ENCODE results near the gene ZNF582. TPM values are rescaled to one million over a fixed set of nuclear protein-coding genes. Genes with fewer than 3 reads are reported as not detected.
"Not testable (repeated sequence)": the region's sequence is repeated elsewhere in the genome, so short reads cannot be mapped to it uniquely, and the experiment has no call there.

Gene ZNF582
- total RNA-seq, 1 experiment from 2014 or later, result 1.8 TPM

DNA sequence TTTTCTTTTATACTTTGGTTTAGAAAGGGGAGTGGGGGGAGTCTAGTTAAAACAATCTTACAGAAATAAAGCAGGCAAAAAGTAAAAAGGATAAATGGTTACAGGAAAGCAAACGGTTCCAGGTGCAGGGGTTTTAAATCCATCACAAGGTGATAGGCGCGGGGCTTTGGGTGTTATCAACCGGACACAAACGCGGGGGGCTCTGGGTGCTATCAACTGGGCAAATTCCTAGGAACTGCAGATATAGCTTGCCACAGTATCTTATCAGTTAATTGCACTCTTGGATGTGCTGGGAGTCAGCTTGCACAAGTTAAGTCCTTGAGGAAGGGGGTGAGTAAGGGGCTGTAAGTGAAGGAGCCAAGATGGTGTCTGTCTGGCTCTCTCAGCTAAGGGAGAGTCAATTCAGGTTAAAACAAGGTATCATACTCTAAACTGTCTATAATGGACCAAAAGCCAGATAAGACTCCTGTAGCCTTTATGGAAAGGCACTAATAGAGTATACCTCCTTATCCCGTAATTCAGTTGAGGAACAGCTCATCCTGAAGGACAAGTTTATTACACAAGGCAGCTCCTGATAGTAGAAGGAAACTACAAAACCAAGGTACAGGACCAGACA, 46.1 kb downstream of the ZNF582 start:
- peaks cover 10% of the 10 kb centered on the region; the same call in 1 of the 2 replicates for H3K9me3 ChIP-seq (ENCODE audit: insufficient read depth, low read depth)
- H3K4me2 ChIP-seq, result no peak overlapping the region
- H3K9me2 ChIP-seq (ENCODE audit: insufficient read depth), result no peaks in the 10 kb centered on the region
- H3F3A ChIP-seq (ENCODE audit: insufficient read depth, low read depth), result no peaks in the 10 kb centered on the region
- DNase-seq, result no peak
- H3K36me3 ChIP-seq (ENCODE audit: low read depth), result no peaks in the 10 kb centered on the region
- no TSS peak for BruUV-seq (replicated peaks)
- H3K4me3 ChIP-seq, result no peak overlapping the region
- no peaks in the 10 kb centered on the region for H4K20me1 ChIP-seq (ENCODE audit: insufficient read depth)
- peaks cover 36% of the 10 kb centered on the region for H3K27me3 ChIP-seq (ENCODE audit: insufficient read depth, low read depth)
- ChIA-PET CTCF (interaction anchor here (1.5 kb wide), 1 partner anchor 14 kb away, joined by 4 read pairs; no protein-coding TSS in a partner anchor), POLR2A (ENCODE audit: unreplicated experiment) (no interaction called here)
- H3K4me1 ChIP-seq (replicated peaks; ENCODE audit: insufficient read depth), result no peaks in the 10 kb centered on the region
- H3K79me2 ChIP-seq (ENCODE audit: low read depth), result no peaks in the 10 kb centered on the region
- no peak overlapping the region for H3K27ac ChIP-seq
- TF ChIP-seq EZH2 (IDR thresholded peaks at IDR 0.05; ENCODE audit: low read depth) (no peak), CTCF (conservative IDR thresholded peaks at IDR 0.05) (no peak)
- intact Hi-C loops (cut with micrococcal nuclease; ENCODE audit: unreplicated experiment), result no loop called here
- no peak overlapping the region for H2AFZ ChIP-seq

- Histone ChIP-seq H3F3A (ENCODE audit: insufficient read depth, low read depth) (no peaks in the 10 kb centered on the region), H3K36me3 (ENCODE audit: low read depth) (no peaks in the 10 kb centered on the region), H3K27ac (no peak overlapping the region), H3K4me2 (no peak overlapping the region), H3K79me2 (ENCODE audit: low read depth) (no peaks in the 10 kb centered on the region), H3K9me3 (ENCODE audit: insufficient read depth, low read depth) (peaks cover 22% of the 10 kb centered on the region), H3K4me3 (no peak overlapping the region), H4K20me1 (ENCODE audit: insufficient read depth) (no peaks in the 10 kb centered on the region), H2AFZ (no peak overlapping the region), H3K4me1 (replicated peaks; ENCODE audit: insufficient read depth) (no peaks in the 10 kb centered on the region), H3K9me2 (ENCODE audit: insufficient read depth) (no peaks in the 10 kb centered on the region), H3K27me3 (ENCODE audit: insufficient read depth, low read depth) (peaks cover 41% of the 10 kb centered on the region)
- ChIA-PET CTCF (no interaction called here), POLR2A (ENCODE audit: unreplicated experiment) (no interaction called here)
- TF ChIP-seq CTCF (conservative IDR thresholded peaks at IDR 0.05) (no peak), EZH2 (IDR thresholded peaks at IDR 0.05; ENCODE audit: low read depth) (no peak)
- intact Hi-C loops (cut with micrococcal nuclease; ENCODE audit: unreplicated experiment), result no loop called here
- BruUV-seq (replicated peaks), result no TSS peak
- no peak for DNase-seq
Observed at GRCh38 chr19:56341948-56342347, 51.4 kb downstream of the ZNF582 start.

DNA sequence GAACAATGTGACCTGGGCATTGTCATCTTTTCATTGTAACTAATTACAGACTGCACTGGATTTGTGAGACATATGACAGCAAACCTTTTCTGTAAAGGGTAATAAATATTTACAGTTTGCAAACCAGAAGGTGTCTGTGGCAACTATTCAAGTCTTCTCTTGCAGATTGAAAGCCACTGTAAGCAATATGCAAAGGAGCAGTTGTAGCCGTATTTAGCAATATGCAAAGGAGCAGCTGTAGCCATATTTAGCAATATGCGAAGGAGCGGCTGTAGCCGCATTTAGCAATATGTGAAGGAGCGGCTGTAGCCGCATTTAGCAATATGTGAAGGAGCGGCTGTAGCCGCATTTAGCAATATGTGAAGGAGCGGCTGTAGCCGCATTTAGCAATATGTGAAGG, 54.3 kb downstream of the ZNF582 start:
- H4K20me1 ChIP-seq (ENCODE audit: insufficient read depth); H3K27ac ChIP-seq; CTCF ChIA-PET; H3K4me3 ChIP-seq; H3K4me1 ChIP-seq (replicated peaks; ENCODE audit: insufficient read depth); POLR2A ChIA-PET (ENCODE audit: unreplicated experiment); H3K36me3 ChIP-seq (ENCODE audit: low read depth); H3K9me2 ChIP-seq (ENCODE audit: insufficient read depth); H3F3A ChIP-seq (ENCODE audit: insufficient read depth, low read depth); H3K4me2 ChIP-seq; H3K79me2 ChIP-seq (ENCODE audit: low read depth); DNase-seq; H2AFZ ChIP-seq; BruUV-seq (replicated peaks); intact Hi-C loops (cut with micrococcal nuclease; ENCODE audit: unreplicated experiment): not testable (repeated sequence)
- H3K27me3 ChIP-seq (ENCODE audit: insufficient read depth, low read depth), result peaks cover 28% of the 10 kb centered on the region
- H3K9me3 ChIP-seq (ENCODE audit: insufficient read depth, low read depth), result peaks cover 15% of the 10 kb centered on the region

DNA sequence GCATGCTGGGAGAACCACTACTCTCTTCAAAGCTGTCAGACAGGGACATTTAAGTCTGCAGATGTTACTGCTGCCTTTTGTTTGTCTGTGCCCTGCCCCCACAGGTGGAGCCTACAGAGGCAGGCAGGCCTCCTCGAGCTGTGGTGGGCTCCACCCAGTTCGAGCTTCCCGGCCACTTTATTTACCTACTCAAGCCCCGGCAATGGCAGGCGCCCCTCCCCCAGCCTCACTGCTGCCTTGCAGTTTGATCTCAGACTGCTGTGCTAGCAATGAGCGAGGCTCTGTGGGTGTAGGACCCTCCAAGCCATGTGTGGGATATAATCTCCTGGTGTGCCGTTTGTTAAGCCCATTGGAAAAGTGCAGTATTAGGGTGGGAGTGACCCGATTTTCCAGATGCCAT, 56.3 kb downstream of the ZNF582 start:
- intact Hi-C loops (cut with micrococcal nuclease; ENCODE audit: unreplicated experiment); H3K36me3 ChIP-seq (ENCODE audit: low read depth); CTCF ChIA-PET; POLR2A ChIA-PET (ENCODE audit: unreplicated experiment); H3K9me2 ChIP-seq (ENCODE audit: insufficient read depth); BruUV-seq (replicated peaks); H3F3A ChIP-seq (ENCODE audit: insufficient read depth, low read depth); DNase-seq; H2AFZ ChIP-seq; H3K79me2 ChIP-seq (ENCODE audit: low read depth); H4K20me1 ChIP-seq (ENCODE audit: insufficient read depth); H3K27ac ChIP-seq; H3K4me3 ChIP-seq; H3K4me1 ChIP-seq (replicated peaks; ENCODE audit: insufficient read depth): not testable (repeated sequence)
- Histone ChIP-seq H3K4me2 (peak overlapping the region; percentile 2; the same call in 1 of the 2 replicates), H3K9me3 (ENCODE audit: insufficient read depth, low read depth) (peaks cover 11% of the 10 kb centered on the region), H3K27me3 (ENCODE audit: insufficient read depth, low read depth) (peaks cover 32% of the 10 kb centered on the region)

GRCh38 chr19:56335371-56335770, 58.0 kb downstream of the ZNF582 start:
- H3K4me2 ChIP-seq; H3K4me3 ChIP-seq; H3F3A ChIP-seq (ENCODE audit: insufficient read depth, low read depth); intact Hi-C loops (cut with micrococcal nuclease; ENCODE audit: unreplicated experiment); H3K79me2 ChIP-seq (ENCODE audit: low read depth); BruUV-seq (replicated peaks); POLR2A ChIA-PET (ENCODE audit: unreplicated experiment); H3K4me1 ChIP-seq (replicated peaks; ENCODE audit: insufficient read depth); H3K36me3 ChIP-seq (ENCODE audit: low read depth); H2AFZ ChIP-seq; DNase-seq; H3K9me2 ChIP-seq (ENCODE audit: insufficient read depth); CTCF ChIA-PET; H3K9me3 ChIP-seq (ENCODE audit: insufficient read depth, low read depth); H4K20me1 ChIP-seq (ENCODE audit: insufficient read depth); H3K27ac ChIP-seq: not testable (repeated sequence)
- peaks cover 43% of the 10 kb centered on the region for H3K27me3 ChIP-seq (ENCODE audit: insufficient read depth, low read depth)
